Esophagus squamous epithelium (tissue), 5 donors: ENCODE data around the gene CTLA4. TPM values are rescaled to one million over a fixed set of nuclear protein-coding genes. Genes with fewer than 3 reads are reported as not detected.

Experiments used
- DNase-seq: peaks from one replicate; lab custom pipeline; 2025; lab: John Stamatoyannopoulos, UW
- H3K27ac ChIP-seq, 4 donors: fragments of 200-600 bp; sonication (generic); one replicate each; pipeline ENCODE4 v1.5.1; 2016 to 2019; ENCODE audit warnings: mild to moderate bottlenecking in 1 of 4
- H3K27me3 ChIP-seq, 4 donors: fragments of 200-600 bp; sonication (generic); 1 replicate in 3 of 4; 2 replicates in 1 of 4; pipeline versions ENCODE4 v1.5.1 to v1.6.0; 2017 to 2021; ENCODE audit warnings: antibody characterized with exemption in 1 of 4
- H3K36me3 ChIP-seq, 3 donors: fragments of 200-600 bp; sonication (generic); one replicate each; pipeline ENCODE4 v1.5.1; 2016 to 2019
- H3K4me1 ChIP-seq, 3 donors: fragments of 200-600 bp; sonication (generic); one replicate each; pipeline ENCODE4 v1.5.1; 2017 to 2019
- H3K4me3 ChIP-seq, 4 donors: fragments of 200-600 bp; sonication (generic); 1 replicate in 3 of 4; 2 replicates in 1 of 4; pipeline ENCODE4 v1.5.1; 2016 to 2019; ENCODE audit warnings: mild to moderate bottlenecking in 2 of 4, moderate library complexity in 1 of 4
- H3K9me3 ChIP-seq, 3 donors: fragments of 200-600 bp; sonication (generic); one replicate each; pipeline ENCODE4 v1.5.1; 2016 to 2019
- CTCF ChIP-seq, 6 experiments: fragments of 450-650 bp in 4 of 6; fragments of 200-600 bp in 2 of 6; sonication (generic) in 2 of 6; IDR thresholded peaks; one replicate each; pipeline ENCODE4 v1.5.1; 2016 to 2019; ENCODE audit warnings: antibody characterized with exemption in 6 of 6, mild to moderate bottlenecking in 4 of 6, moderate library complexity in 4 of 6
- POLR2A ChIP-seq, 4 donors: fragments of 450-650 bp; IDR thresholded peaks; one replicate each; pipeline ENCODE4 v1.6.1; 2017; ENCODE audit warnings: antibody characterized with exemption in 4 of 4, mild to moderate bottlenecking in 4 of 4, moderate library complexity in 3 of 4
- WGBS, 2 donors: methylation state at CpG; one replicate each; pipeline ENCODE4 v1.1.5; 2018; 5-methylcytosine and 5-hydroxymethylcytosine counted together
- intact Hi-C: fragments of 100-400 bp; cut with DNase I; formaldehyde crosslinking; loops from one replicate; pipeline ENCODE4 v1.15.0; 2022
- total RNA-seq, 4 donors: library from RNA; depleted of rRNA; stranded (reverse); fragments of >200 nt; gene quantifications; one replicate each; pipeline ENCODE4 v1.1.0, GENCODE V29; 2016
- donor health status: DM: yes; HTN: yes; CAD: no.

Gene CTLA4
- total RNA-seq, 4 donors from 2014 or later: 0.79 to 6.0 (median 0.99) TPM

GRCh38 chr2:203855274-203855673 lies 12.3 kb upstream of the CTLA4 start:
- intact Hi-C loops: no loop called here
- Histone ChIP-seq H3K36me3 (no peaks in the 10 kb centered on the region), H3K4me1 (no peaks in the 10 kb centered on the region), H3K27ac (no peak overlapping the region), H3K4me3 (no peak overlapping the region), H3K9me3 (no peaks in the 10 kb centered on the region), H3K27me3 (peaks cover 0 to 3% (median 0%) of the 10 kb centered on the region in 4 donors)
- TF ChIP-seq CTCF (IDR thresholded peaks at IDR 0.05) (no peak), POLR2A (IDR thresholded peaks at IDR 0.05) (no peak)
- no peak for DNase-seq

GRCh38 chr2:203857656-203858055 lies 9.9 kb upstream of the CTLA4 start:
- TF ChIP-seq CTCF (IDR thresholded peaks at IDR 0.05) (no peak), POLR2A (IDR thresholded peaks at IDR 0.05) (no peak)
- intact Hi-C loops: no loop called here
- 46 to 65% methylated on average over 2 of the region's 2 CpGs for WGBS, 2 donors

GRCh38 chr2:203858176-203858575 lies 9.4 kb upstream of the CTLA4 start:
- intact Hi-C loops: no loop called here
- Histone ChIP-seq H3K27me3 (peaks cover 0 to 3% (median 0%) of the 10 kb centered on the region in 4 donors), H3K4me1 (no peaks in the 10 kb centered on the region), H3K9me3 (no peaks in the 10 kb centered on the region), H3K4me3 (no peak overlapping the region), H3K27ac (no peak overlapping the region), H3K36me3 (no peaks in the 10 kb centered on the region)
- 85 to 92% methylated on average over 2 of the region's 2 CpGs for WGBS, 2 donors
- no peak for DNase-seq
- TF ChIP-seq CTCF (IDR thresholded peaks at IDR 0.05) (peak in 1 of 6 experiments; percentile 26), POLR2A (IDR thresholded peaks at IDR 0.05) (no peak)

More at GRCh38 chr2:203857656-203858055, 9.9 kb upstream of the CTLA4 start:
- peaks cover 0 to 3% (median 0%) of the 10 kb centered on the region in 4 donors for H3K27me3 ChIP-seq
- H3K4me1 ChIP-seq: no peaks in the 10 kb centered on the region
- no peak overlapping the region for H3K4me3 ChIP-seq
- H3K27ac ChIP-seq: no peak overlapping the region
- H3K36me3 ChIP-seq: no peaks in the 10 kb centered on the region
- no peak for DNase-seq
- no peaks in the 10 kb centered on the region for H3K9me3 ChIP-seq

GRCh38 chr2:203859030-203859789 lies 8.4 kb upstream of the CTLA4 start:
- intact Hi-C loops: no loop called here
- H3K4me1 ChIP-seq: no peaks in the 10 kb centered on the region
- no peaks in the 10 kb centered on the region for H3K36me3 ChIP-seq
- H3K4me3 ChIP-seq: no peak overlapping the region
- H3K27me3 ChIP-seq: peaks cover 0 to under 1% (median 0%) of the 10 kb centered on the region in 4 donors
- 58 to 75% methylated on average over 3 of the region's 3 CpGs for WGBS, 2 donors
- no peak overlapping the region for H3K27ac ChIP-seq
- H3K9me3 ChIP-seq: no peaks in the 10 kb centered on the region
- TF ChIP-seq POLR2A (IDR thresholded peaks at IDR 0.05) (no peak), CTCF (IDR thresholded peaks at IDR 0.05) (no peak)
- no peak for DNase-seq

GRCh38 chr2:203861197-203861596 lies 6.4 kb upstream of the CTLA4 start:
- Histone ChIP-seq H3K36me3 (no peaks in the 10 kb centered on the region), H3K4me1 (no peaks in the 10 kb centered on the region), H3K27ac (no peak overlapping the region), H3K4me3 (no peak overlapping the region), H3K9me3 (no peaks in the 10 kb centered on the region), H3K27me3 (no peaks in the 10 kb centered on the region)
- TF ChIP-seq CTCF (IDR thresholded peaks at IDR 0.05) (no peak), POLR2A (IDR thresholded peaks at IDR 0.05) (no peak)
- DNase-seq: no peak
- WGBS, 2 donors: 45 to 61% methylated on average over 4 of the region's 4 CpGs
- intact Hi-C loops: no loop called here
